HG03039 (cell line): ENCODE data around the gene CMTM6.
"Not testable (repeated sequence)": the region's sequence is repeated elsewhere in the genome, so short reads cannot be mapped to it uniquely, and the experiment has no call there.

Experiments
- ATAC-seq: cut with Tn5 transposase; IDR thresholded peaks from one replicate; pipeline ENCODE4 v1.9.1; 2021; ENCODE audit warnings: mild to moderate bottlenecking, moderate library complexity; ENCODE audit not compliant: unreplicated experiment

CMTM6 gene

DNA sequence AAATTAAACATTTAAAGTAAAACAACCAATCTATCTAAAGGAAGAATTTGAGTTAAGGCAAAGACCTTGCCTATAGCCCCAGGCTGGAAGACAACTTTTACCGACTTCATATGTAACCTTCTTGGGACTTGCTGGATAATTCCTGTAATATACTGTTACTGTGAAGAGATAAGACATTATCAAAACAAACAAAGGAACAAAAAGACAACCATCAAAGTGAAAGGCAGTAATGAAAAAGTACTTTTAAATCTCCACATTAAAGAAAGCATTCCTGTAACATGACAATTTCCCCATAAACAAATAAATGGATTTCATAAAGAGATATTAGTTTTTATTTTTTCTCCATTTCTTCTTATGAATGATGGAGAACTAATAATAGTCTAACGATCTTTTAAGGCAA, 2.4 kb downstream of the CMTM6 start:
- no peak for ATAC-seq

DNA sequence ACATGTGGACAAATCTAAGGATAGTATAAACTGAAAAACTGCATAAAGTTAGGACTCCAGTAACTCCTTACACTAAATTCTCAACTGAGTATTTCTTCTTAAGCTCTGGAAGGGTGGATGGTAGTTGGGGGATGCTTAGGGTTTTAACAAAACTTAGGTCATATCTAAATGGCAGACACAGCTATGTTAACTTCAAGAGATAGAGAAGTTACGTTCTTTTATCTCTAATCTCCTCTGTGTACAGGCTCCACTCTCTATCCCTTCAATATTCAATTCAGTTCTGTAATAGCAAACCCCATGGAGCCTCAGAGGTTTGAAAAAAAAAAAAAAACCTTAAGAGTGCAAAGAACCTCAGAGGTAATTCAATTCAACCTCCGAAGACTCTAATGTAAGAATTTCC, 3.1 kb downstream of the CMTM6 start:
- no peak for ATAC-seq

DNA sequence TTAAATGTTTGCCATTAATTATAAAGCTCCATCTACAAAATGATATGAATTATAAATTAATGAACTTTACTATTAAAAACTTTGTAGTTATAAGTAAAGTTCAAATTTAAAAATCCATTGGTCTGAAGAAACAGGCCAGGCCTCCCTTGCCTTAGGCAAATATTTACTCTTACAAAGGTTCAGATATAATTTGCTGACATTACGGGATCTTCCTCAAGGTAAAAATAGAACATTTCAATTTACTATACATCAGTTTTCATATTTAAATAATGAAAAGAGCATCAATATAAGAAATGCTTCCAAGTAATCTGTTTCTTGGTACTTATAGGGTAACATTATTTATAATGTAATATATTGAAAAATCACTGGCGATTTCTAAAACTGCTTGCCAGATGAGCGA, 3.7 kb downstream of the CMTM6 start:
- no peak for ATAC-seq

DNA sequence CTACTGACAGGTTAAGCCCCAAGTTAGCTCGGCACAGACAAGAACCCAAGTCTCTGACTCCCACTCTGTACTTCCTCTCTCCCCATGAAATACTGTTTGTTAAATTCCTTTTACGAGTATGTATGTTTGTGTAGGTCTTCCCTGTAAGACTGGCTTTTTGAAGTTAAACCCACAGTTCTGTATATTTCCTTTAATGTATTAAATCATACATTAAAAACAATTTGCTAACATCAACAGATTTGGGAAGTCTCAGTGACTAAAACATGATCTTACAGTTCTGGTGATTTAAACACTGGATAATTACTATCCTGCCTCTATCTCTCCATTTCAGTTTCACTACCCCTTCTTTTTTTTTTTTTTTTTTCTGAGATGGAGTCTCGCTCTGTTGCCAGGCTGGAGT, 4.4 kb downstream of the CMTM6 start:
- no peak for ATAC-seq

DNA sequence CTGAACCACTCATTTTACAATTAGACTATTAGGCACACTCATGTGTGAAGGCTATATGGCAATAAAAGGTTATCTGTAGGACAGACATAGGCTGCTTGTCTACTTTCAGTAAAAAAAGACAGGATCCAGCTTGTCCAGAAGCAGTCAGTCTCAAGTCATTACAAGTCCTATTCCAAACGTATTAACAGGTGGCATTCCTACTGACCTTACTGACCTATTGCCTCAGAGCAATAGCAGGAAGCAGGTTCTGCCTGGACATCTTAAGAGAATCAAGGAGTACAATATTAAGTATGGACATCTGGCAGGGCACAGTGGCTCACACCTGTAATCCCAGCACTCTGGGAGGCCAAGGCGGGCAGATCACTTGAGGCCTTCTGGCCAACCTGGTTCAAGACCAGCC, 7.0 kb downstream of the CMTM6 start:
- ATAC-seq = no peak

DNA sequence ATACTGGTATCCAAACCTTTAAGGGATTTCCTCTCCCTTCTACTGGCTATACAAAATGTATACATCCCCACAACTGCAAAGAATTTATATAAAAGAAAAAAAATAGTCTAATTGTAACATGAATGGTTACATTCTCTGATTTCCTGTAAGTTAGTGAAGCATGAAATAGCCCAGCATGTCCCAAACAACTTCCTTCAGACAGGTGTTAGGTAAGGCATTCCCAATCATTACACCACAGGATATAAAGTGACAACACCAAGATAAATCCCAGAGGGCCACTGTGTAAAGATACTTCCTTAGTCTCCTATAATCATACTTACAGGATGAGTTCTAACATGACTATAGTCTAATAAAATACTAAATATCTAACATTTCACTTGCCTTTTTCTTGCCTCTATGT, 7.6 kb downstream of the CMTM6 start:
- no peak for ATAC-seq

DNA sequence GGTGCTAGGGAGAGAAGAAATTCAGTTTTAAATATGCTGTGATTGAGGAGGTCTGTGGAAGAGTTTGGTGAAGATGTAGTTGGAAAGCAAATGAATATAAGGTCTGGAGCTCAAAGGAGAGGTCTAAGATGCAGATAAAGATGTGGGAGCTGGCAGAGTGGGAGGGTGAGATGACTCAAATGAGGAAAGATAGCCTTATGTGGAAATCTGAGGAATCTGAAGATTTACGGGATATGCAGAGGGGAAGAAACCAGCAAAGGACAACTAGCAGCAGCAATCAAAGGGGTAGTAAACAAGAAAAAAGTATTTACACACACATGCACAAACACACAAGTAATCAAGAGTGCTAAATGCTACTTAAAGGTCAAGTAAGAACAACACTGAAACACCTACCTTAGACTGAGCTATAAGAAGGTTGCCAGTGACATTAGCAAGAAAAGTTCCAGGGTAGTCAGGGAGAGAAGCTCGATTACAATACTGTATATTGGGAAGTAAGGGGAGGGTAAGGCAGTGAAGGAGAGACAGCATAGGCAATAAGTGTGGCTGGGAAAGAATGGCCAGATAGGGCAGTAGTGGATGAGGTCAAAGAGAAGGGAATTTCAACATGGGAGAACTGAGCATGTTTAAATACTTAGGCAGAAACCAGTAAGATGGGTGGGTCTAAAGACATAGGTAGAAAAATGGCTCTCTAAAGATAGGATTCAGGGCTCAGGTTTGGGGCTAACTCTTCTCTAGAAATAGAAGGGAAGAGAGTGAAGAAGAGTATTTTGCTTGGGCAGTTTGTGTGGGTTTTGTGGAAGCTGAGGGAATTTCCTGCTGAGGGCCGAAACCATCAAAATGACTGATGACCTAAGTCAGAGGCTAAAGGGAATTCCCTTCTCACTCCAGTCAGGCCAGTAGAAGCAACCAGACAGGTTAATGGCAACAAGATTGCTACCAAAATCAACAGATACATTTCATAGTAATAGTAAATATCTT, 8.9 kb downstream of the CMTM6 start:
- peak; percentile 75 for ATAC-seq

DNA sequence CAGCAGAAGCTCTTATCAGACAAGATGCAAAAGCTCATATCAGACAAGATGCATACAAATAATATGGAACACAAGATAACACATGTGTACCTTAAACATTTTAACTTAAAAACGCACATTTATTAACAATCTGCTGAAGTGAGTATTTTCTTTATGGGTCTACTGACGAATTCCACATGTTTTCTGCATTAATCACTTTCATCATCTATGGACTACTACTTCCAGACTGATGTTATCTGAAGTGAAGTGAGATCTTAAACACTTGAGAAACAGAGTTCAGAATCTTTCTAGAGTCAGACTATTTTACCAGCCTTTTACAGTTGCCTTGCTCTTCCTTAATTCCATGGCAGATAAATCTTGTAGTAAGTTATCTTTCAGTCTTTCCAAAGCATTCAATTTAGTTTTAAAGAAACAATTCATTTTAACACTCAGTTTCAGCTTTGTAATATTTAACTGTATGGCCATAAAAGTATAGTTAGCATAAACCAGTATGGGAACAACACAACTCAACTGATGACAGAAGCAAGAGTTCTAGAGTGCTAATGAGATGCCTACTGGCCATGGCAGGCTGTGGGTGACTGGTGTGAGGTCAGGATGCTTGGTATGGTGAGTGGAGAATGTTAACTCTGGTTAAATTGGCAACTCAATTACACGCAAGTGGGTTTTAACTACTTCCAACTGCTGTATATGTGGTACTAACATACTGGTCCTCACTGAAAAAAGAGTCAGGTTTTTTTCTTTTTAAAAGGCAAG, 9.8 kb downstream of the CMTM6 start:
- no peak for ATAC-seq

DNA sequence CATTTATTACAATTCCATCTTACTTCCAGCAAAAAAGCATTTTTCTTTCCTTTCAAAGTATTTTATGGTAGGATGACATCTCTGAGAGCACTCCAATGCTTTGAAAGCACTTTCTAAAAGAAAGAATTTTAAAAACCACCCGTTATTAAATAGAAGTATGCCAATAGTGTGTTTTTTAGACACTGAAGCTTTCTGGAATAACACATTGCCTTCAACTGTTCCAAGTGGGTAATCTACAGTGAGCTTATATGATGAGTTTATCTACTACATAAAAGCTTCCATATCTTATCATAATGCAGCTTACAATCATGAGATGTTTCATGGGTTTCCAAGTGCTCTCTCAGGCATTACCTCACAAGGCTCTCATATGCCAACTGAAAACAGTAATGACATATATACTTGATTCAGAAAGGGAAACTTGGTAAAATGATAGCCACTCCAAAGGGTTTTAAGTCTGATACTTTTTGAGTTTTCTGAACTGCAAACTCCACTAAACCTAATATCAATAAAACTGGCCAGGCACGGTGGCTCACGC, 14.1 kb downstream of the CMTM6 start:
- no peak for ATAC-seq

DNA sequence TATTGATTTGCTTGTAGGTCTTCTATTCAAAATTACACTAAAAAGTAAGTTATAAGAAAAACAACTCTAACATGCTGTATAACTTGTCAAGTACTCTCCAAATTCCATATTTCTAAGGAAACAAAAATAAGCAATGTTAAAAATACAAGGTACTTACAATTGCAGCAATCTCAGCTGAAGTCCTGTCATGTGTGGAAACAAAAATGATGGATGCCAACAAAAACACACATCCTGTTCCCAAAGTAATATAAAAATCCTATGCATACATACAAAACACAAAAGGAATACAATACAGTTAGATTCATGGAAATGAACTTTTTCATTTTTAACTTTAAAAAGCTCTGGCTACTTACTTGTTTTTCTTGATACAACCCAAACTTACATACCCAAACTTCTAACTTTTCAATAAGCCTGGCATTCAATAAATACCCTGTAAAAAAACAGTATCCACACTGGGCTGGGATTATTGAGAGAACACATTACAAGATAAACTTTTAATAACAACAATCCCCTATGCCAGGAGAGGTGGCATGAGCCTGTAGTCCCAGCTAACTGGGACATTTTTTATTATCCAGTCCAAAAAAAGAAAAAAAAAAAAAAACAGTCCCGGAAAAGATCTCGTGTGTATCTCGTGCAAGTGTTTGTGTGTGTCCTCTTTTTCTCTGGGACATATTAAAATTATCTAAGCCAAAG, 14.7 kb downstream of the CMTM6 start:
- no peak for ATAC-seq

DNA sequence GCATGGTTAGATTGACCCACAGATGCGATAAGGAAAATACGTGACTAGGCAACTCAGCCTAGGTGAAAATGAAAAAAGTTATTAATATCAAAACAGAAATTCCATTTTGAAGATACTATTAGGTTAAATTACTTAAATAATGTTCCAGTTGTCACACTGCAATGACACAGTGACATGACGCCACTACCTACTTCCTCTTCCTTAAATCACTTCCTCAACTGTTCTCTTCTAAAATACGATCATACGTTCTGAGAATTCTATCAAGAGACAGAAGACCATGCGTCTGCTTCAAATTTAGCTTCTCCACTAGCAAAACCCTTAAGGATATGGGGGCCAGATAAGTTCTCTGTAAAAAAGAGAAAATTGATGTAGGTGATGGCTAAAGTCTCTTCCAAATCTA, 18.2 kb downstream of the CMTM6 start:
- no peak for ATAC-seq

DNA sequence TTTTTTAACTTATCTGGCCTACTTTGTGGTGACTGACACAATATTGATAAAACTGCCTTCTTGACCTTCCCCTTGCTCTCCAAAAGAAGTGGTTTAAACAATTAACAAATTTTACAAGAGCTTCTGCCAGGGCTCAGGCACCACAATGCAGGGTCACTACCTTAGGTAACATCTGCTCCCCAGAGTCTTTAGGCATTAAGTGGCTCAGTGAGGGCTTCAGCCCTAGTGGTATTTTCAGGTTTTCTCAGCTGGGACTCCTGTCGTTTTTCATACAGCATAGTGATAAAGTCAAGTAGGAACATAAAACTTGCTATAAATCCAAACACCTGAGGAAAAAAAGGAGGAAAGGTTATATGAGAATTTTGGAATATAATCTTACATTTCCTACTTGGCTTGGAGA, 18.9 kb downstream of the CMTM6 start:
- ATAC-seq = no peak

DNA sequence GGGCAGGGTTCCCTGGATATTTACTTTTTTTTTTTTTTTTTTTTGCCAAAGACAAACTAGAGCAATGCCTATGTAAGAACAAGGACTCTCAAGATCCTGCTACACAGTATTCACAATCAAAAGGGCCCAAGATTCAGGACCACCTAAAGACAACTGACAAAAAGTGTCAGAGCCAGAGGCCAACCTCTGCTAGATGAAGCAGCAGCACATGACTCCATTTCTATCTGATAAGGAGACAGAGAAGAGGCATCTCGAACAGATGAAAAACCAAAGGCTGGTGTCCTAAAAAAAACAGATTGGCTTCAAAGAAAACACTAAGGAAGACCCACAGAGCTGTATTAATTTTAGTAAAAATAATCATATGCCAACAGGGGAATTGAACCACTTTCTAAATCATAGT, 20.0 kb downstream of the CMTM6 start:
- no peak for ATAC-seq

DNA sequence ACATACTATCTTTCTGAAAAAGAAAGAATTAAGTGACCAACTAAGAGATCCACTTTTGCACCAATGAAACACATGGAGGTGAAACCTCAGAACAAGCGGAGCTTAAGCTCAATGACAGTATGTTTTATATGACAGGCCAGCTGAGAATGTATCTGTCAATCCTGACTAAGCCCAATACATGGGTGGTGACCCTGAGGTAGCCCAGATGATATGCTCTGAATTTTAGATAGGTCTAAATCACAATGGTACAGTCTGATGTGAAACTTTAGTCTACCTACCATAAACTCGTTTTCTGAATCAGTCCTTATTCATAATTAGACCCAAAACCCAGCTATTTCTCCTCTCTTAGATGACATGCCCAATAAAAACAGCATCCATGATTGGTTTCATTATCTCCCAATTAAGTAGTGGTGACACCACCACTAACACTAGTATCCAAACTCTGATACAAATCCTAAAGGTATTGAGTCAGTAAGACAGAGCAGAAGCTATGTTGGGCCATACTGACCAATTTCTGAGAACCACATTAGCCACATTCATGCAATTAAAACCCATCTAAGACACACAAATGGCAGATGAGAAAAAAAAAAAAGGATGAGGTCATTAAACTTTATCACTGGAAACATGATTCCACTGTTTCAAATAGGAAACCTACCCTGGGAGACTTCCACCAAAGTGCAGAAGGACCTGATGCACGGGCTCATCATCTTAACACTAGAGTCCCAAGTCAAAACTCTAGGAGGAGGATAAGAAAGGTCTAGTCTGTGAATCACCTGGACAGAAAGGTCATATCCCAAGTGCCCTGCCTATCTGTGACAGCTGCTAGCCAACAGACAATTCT, 20.6 kb downstream of the CMTM6 start:
- ATAC-seq = no peak

DNA sequence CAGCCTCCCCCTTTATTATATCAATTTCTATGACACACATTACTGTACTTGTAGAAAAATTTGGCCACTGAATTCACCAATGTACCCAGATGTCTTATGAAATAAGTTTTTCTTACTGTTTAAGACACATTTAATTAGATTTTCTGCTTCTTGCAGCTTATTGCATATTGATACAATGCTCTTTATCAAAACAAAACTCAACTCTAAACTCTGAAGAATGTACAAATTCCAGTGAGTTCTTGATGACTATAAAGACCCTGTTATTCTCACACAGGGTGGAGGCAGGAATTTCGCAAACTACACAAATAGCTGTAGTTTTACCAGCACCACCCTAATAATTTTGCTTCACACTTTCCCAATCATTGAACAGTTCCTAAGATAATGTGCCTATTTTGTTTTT, 22.0 kb downstream of the CMTM6 start:
- no peak for ATAC-seq

DNA sequence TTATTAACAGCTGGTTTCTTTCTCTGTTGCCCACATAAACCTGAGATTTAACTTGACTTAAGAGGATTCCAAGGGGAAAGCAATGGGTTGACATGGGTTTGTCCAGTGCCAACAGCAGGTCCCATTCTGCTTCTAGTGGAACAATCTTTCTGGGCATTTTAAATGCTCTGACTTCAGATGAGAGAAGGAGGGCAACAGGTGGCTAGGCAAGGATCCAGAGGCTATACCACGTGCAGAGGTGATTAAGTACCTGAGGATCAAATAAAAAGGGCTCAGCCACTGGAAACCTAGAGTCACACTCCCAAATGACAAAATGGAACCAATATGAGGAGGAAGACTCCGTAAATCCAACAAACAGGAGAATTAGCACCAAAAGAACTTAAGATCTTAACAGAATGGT, 28.5 kb downstream of the CMTM6 start:
- no peak for ATAC-seq

DNA sequence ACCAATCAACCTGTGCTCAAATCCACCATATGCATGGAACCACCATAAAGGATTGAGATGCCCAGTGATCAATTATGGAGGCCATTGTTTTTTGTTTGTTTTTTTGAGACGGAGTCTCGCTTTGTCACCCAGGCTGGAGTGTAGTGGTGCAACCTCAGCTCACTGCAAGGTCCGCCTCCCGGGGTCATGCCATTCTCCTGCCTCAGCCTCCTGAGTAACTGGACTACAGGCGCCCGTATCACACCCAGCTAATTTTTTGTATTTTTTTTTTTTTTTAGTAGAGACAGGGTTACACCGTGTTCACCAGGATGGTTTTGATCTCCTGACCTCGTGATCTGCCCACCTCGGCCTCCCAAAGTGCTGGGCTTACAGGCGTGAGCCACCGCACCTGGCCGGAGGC, 30.5 kb downstream of the CMTM6 start:
- not testable (repeated sequence) for ATAC-seq

DNA sequence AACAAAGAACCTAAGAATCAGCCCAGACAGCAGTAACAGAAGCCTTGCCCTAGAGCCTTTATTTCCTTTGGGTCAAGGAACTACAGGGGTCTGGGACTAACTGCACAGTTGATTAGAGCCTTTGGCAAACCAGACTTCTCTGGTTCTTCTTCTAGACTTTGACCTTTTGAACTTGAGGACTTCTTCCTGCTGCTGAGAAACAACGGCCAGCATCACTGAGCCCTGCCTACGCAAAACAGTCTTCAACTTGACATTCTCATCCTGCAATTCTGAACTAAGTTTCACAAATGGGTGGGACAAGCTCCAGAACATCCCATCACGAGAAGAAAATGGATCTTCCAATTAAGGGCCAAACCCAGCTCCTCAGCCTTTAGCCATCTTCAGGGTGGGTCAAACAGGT, 31.4 kb downstream of the CMTM6 start:
- no peak for ATAC-seq

DNA sequence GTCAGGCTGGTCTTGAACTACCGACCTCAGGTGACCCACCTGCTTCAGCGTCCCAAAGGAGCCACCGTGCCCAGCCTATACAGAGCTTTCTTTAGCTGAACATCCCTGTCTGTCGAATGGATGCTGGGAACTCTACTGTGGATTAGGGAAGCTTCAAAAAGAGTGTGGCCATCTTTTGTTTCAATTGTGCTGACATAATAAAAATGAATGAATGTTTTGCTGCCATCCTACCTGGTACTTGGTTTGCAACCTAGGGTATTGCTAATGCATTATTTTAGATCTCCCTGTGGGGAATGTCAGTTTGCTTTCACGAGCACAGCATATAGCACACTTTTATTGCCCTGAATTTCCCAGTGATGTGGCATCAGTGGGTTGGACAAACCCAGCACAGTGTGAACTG, 32.3 kb downstream of the CMTM6 start:
- no peak for ATAC-seq

DNA sequence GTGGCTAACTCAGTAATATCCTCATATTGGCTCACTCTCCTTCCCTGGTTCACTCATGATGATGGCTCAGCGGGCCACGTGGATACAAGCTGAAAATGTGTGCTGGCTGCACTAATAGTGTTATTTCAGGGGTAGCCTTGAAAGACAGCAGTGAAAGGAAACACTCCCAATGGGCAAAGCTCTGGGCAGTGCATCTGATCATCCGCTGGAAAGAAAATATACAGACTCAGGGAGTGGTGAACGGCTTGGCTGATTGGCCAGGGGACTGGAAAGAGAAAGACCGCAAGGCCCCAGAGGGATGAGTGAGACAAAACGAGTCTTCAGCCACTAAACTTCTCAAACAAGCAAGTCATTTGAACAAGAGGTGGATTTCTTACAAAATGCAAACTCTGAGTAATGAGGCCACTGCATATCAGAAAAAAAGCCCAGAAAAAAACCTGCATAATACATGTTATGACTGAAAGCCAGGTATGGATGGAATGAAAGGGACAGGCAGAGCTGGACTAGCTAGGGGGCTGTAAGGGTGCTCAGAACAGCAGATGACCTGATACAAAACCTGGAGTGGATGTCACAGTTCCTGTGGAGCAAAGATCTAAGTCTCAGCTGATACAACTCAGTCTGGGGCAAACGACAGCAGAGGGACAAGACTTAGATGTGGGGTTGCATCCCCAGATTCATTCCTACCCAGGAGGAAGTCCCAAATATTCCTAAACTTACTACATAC, 33.3 kb downstream of the CMTM6 start:
- peak; percentile 17 for ATAC-seq
